GM18511 (cell line): ENCODE data around the gene FBXL5.
A peak's percentile ranks its signal among the peaks of the same experiment; 100 is the strongest.

Experiments used
- ATAC-seq: cut with Tn5 transposase; IDR thresholded peaks from one replicate; pipeline ENCODE4 v1.9.1; 2021; ENCODE audit warnings: mild to moderate bottlenecking, moderate library complexity; ENCODE audit not compliant: unreplicated experiment

Gene FBXL5

GRCh38 chr4:15655223-15656037 lies at the start of gene FBXL5:
Gene FBXL5 (minus strand): TSS chr4:15655357. CDS start chr4:15655287, 70 bp downstream.
- peak; percentile 71 for ATAC-seq

DNA sequence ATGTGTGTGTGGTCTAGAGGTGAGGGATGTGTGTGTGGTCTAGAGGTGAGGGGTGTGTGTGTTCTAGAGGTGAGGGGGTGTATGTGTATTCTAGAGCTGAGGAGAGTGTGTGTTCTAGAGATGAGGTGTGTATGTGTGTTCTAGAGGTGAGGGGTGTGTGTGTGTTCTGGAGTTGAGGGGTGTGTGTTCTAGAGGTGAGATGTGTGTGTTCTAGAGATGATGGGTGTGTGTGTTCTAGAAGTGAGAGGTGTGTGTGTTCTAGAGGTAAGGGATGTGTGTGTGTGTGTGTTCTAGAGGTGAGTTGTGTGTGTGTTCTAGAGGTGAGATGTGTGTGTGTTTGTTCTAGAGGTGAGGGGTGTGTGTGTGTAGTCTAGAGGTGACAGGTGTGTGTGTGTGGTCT lies 49.0 kb upstream of the FBXL5 start:
- ATAC-seq: no peak

- no peak for ATAC-seq
Measured at GRCh38 chr4:15703439-15703838, 48.3 kb upstream of the FBXL5 start.

GRCh38 chr4:15702941-15703403 lies 47.8 kb upstream of the FBXL5 start, which contains the start of gene BST1:
Gene BST1 (plus strand): TSS chr4:15703065. CDS start chr4:15703145, 80 bp downstream.
- peak; percentile 78 for ATAC-seq

DNA sequence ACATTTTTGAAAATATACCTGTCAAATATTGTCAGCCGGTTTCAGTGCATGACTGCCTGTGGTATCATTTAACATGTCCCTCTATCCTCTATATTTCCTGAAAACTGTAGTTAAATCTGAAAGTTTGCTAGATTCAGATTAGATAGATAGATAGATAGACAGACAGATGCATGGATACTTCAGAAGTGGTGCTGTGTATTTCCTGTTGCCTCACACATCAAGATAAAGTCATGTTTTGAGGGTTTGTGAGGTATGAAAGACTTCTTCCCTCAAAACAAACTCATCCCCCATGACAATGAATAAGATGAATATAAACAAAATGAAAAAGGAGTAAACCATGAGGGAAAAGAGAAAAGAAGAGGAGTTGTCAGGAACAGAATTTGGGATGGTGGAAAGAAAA lies 41.7 kb upstream of the FBXL5 start:
- no peak for ATAC-seq

- ATAC-seq: no peak
Measured at GRCh38 chr4:15695729-15696128, 40.6 kb upstream of the FBXL5 start.

GRCh38 chr4:15695240-15695699 lies 40.1 kb upstream of the FBXL5 start:
- ATAC-seq: no peak

DNA sequence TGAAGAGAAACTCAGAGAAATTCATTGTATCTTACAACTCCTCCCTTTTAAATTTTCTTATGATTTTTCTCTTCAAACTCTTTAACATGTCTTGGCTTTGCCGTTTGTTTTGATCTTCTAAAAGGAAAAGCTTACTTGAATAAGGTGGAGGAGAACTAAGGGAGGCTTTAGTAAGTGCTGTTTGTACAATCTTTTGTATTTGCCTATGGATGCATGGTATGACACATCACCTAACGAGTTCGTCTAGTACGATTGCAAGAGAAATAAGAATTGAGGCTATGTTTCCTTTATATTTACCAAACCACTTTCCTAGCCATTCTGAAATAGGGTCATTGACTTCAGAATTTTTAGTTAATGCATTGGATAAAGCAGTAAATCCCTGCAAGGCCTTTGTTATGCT lies 39.3 kb upstream of the FBXL5 start:
- no peak for ATAC-seq

GRCh38 chr4:15692602-15693001 lies 37.4 kb upstream of the FBXL5 start:
- ATAC-seq: no peak

DNA sequence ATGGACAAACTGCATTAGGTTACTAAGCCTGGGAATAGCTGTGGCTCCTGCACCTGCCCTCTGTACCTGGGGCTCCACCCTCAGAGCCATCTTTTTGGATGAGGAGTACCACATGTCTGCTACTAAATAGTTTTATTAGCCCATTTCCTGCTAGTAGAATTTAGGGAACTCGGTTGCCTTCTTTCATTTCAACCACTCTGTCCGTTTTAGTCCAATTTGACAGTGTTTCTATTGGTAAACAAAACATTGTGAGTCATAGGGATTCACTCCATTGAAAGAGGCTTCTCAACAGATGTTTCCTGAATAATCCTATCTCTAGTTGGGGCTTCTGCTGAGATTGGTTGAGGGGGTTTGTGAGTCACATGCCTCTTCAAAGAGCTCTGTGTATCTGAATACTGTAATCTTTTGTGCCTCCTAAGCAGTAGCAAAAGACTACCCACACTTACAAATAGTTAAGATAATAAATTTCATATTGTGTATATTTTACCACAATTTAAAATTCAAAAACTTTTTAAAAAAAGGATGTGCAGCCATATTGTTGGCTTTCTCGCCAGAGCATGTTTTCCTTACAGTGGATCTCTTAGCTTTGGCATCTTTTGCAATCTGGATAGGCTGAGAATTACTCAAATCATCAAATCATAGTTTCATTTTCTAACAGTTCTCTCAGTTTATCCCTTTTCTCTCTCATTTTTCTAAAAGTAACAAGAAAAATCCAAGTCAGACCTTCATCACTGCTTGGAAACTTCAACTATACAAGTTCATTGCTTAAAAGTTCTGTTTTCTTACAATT lies 36.4 kb upstream of the FBXL5 start:
- no peak for ATAC-seq

- ATAC-seq: no peak
Measured at GRCh38 chr4:15690020-15690809, 35.1 kb upstream of the FBXL5 start.

- ATAC-seq: no peak
Measured at GRCh38 chr4:15689540-15689939, 34.4 kb upstream of the FBXL5 start.

DNA sequence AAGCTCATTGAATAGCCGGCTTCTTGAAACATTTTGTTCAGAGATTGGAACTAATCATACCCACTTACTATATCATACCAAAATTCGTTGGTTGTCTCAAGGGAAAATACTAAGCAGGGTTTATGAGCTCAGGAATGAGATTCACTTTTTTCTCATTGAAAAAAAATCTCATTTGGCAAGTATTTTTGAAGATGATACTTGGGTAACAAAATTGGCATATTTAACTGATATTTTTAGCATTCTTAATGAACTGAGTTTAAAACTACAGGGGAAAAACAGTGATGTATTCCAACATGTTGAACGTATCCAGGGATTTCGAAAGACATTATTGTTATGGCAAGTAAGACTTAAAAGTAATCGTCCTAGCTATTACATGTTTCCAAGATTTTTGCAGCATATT lies 32.9 kb upstream of the FBXL5 start:
- ATAC-seq: no peak

DNA sequence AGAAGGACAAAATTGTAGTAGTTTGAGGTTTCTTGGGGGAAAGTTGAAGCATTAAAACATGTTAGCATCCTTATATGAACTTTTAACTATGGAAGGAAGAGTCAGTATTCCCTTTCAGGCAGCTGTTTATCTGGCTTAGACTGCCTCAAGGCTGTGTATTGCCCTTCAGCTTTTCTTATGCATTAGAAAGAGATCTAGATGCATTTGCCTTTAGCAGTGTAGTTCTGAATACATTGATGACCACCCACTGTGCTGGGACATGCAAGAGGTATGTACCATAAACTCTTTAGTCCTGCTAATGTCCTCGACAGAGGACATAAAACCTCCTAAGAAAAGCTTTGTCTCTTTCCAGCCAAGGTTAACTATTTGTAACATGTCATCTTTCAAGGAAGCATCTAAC lies 29.3 kb upstream of the FBXL5 start:
- no peak for ATAC-seq

DNA sequence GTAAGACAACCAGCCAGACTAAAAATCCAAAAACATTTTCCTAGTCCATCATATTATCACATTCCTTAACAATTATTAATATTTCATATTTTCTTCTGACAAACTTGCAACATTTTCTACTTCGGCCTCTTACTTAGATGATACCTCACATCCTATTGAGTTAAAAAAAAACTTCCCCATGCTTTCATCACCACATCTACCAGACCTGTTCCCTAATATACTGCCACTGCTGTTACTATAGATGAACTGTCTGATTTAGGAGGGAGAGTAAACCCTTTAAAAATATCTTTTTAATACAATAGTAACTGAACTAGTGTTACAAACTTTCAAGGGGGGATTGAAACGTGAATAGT lies 28.0 kb upstream of the FBXL5 start:
- no peak for ATAC-seq

GRCh38 chr4:15682242-15683142 lies 27.3 kb upstream of the FBXL5 start:
- ATAC-seq: no peak

DNA sequence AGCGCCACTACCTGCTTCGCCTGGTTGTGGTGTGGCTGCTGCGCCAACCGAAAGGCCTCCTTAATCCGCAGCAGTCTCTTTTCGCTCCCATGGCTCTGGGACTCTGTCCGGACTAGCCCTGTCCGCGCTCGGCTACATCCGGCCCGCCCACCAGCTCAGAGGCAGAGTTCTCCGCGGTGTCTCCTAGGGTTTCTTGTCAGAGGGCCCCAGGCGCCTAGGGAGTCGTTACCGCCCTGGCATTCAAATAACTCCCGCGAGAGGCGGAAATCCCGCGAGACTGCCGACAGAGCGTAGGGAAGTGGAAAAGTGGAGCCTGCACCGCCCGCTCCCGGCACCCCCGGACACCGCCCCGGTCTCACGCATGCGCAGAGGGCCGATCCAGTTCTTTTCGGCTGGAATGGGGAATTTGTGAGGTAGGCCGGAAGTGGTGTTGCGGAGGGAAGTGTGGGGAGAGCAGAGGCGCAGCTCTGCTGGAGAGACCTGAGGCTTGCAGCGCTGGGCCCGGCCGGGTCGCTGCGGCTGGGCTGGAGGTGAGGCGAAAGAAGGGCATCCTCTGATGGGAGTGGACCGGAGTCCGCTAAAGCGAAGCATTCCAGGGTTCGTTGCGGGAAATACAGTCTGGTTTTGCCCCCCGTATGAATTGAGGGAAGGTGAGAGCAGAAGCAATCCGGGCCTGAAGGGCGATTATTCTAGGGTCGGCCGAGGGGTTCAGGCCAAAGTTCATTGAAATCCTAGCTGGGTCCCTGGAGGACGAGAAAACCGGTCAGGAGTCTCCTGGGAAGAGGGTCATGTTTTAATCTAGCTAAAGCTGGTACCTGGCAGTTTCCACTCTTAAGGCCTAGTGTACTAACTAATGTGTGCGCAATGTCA lies 26.4 kb upstream of the FBXL5 start, which contains the start of gene FAM200B:
Gene FAM200B (plus strand): TSS at position 456 of the 870 bp plus-strand sequence. CDS start 5,151 bp downstream, outside the sequence.
- ATAC-seq: peak; percentile 92

- no peak for ATAC-seq
Measured at GRCh38 chr4:15681067-15681371, 25.9 kb upstream of the FBXL5 start.

DNA sequence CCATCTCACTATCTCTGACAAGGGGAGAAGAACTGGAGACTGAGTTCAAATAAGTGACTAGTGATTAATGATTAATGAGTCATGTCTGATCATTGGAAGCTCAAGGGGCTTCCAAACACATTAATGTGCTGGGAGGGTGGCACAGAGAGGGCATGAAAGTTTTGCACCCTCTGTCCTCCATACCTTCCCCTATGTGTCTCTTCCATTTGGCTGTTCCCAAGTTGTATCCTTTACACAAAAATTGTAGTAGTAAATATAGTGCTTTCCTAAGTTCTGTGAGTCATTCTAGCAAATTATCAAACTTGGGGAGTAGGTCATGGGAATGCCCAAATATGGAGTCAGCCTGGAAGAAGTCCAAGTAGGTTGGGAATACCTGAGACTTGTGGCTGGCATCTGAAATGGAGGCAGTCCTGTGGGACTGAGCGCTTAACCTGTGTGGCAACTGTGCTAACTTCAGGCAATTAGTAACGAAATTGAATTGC lies 22.4 kb upstream of the FBXL5 start:
- no peak for ATAC-seq
